Neural cell (in vitro differentiated cells): ENCODE measurements around the gene RPS6KA5. TPM values are rescaled to one million over a fixed set of nuclear protein-coding genes. Genes with fewer than 3 reads are reported as not detected.

Experiments
- H2AFZ ChIP-seq: fragments of 200-600, 300-800 bp; sonication (generic), shearing (Covaris generic); 2 replicates; pipeline ENCODE4 v1.6.0; 2014; ENCODE audit warnings: low read depth, mild to moderate bottlenecking, antibody characterized with exemption, low read length, moderate library complexity
- H3F3A ChIP-seq: fragments of 200-600 bp; shearing (Covaris generic); 2 replicates; pipeline ENCODE4 v1.6.1; 2016; ENCODE audit warnings: mild to moderate bottlenecking, moderate library complexity, mixed read lengths, antibody characterized with exemption, low read length; ENCODE audit not compliant: insufficient read depth, poor library complexity, severe bottlenecking
- H3K27ac ChIP-seq: fragments of 200-600, 300-800 bp; sonication (generic), shearing (Covaris generic); 2 replicates; pipeline ENCODE4 v1.5.1; 2014; ENCODE audit warnings: mild to moderate bottlenecking, low read length, moderate library complexity
- H3K27me3 ChIP-seq: fragments of 300-800, 200-600 bp; sonication (generic), shearing (Covaris generic); 2 replicates; pipeline ENCODE4 v1.6.0; 2014; ENCODE audit warnings: mild to moderate bottlenecking, low read depth, low read length, moderate library complexity; ENCODE audit not compliant: insufficient read depth
- H3K36me3 ChIP-seq: fragments of 300-800, 200-600 bp; sonication (generic), shearing (Covaris generic); 2 replicates; pipeline ENCODE4 v1.5.1; 2014; ENCODE audit warnings: mild to moderate bottlenecking, antibody characterized with exemption, low read length, moderate library complexity; ENCODE audit not compliant: insufficient read depth
- H3K4me2 ChIP-seq: fragments of 300-800, 200-600 bp; sonication (generic), shearing (Covaris generic); 2 replicates; pipeline ENCODE4 v1.6.0; 2014; ENCODE audit warnings: mild to moderate bottlenecking, low read length
- H3K4me3 ChIP-seq: fragments of 300-800, 200-600 bp; sonication (generic), shearing (Covaris generic); 2 replicates; pipeline ENCODE4 v1.5.1; 2014; ENCODE audit warnings: mild to moderate bottlenecking, low read length, moderate library complexity
- H3K79me2 ChIP-seq: fragments of 200-600 bp; shearing (Covaris generic); replicated peaks from 2 replicates; pipeline ENCODE4 v1.6.0; 2014; ENCODE audit warnings: mild to moderate bottlenecking, low read length, moderate library complexity; ENCODE audit not compliant: insufficient read depth
- H3K9ac ChIP-seq: fragments of 300-800, 200-600 bp; sonication (generic), shearing (Covaris generic); 2 replicates; pipeline ENCODE4 v1.6.1; 2016; ENCODE audit warnings: mild to moderate bottlenecking, low read length, mixed read lengths
- H3K9me2 ChIP-seq: fragments of 200-600 bp; shearing (Covaris generic); 2 replicates; pipeline ENCODE4 v1.6.1; 2016; ENCODE audit warnings: mild to moderate bottlenecking, low read length, mixed read lengths; ENCODE audit not compliant: insufficient read depth
- H3K9me3 ChIP-seq: fragments of 200-600, 300-800 bp; sonication (generic), shearing (Covaris generic); 2 replicates; pipeline ENCODE4 v1.6.1; 2016; ENCODE audit warnings: mild to moderate bottlenecking, mixed run types, low read length, moderate library complexity, mixed read lengths
- H4K20me1 ChIP-seq: fragments of 200-600 bp; shearing (Covaris generic); 2 replicates; pipeline ENCODE4 v1.6.1; 2016; ENCODE audit warnings: mild to moderate bottlenecking, mixed run types; ENCODE audit not compliant: insufficient read depth
- CTCF ChIP-seq: fragments of 450-650 bp; IDR thresholded peaks from 2 replicates; pipeline ENCODE4 v1.5.1; 2014; ENCODE audit warnings: antibody characterized with exemption, mild to moderate bottlenecking, moderate library complexity; ENCODE audit not compliant: poor library complexity, severe bottlenecking
- EP300 ChIP-seq: fragments of 450-650 bp; conservative IDR thresholded peaks from 2 replicates; pipeline ENCODE4 v1.6.1; 2014; ENCODE audit warnings: antibody characterized with exemption, mild to moderate bottlenecking, moderate library complexity; ENCODE audit not compliant: poor library complexity, severe bottlenecking
- EZH2 ChIP-seq: fragments of 200-600, 300-800 bp; shearing (Covaris generic), sonication (generic); IDR thresholded peaks from 2 replicates; pipeline ENCODE4 v1.6.1; 2014; ENCODE audit warnings: antibody characterized with exemption, low read length, borderline replicate concordance, mild to moderate bottlenecking; ENCODE audit not compliant: insufficient read depth, poor library complexity, severe bottlenecking
- MXI1 ChIP-seq: fragments of 450-650 bp; conservative IDR thresholded peaks from 2 replicates; pipeline ENCODE4 v1.6.1; 2014; ENCODE audit warnings: antibody characterized with exemption, mild to moderate bottlenecking; ENCODE audit not compliant: poor library complexity, severe bottlenecking
- POLR2AphosphoS5 ChIP-seq: IDR thresholded peaks from 2 replicates; pipeline ENCODE4 v1.6.1; 2012
- RAD21 ChIP-seq: fragments of 450-650 bp; conservative IDR thresholded peaks from 2 replicates; pipeline ENCODE4 v1.6.1; 2014; ENCODE audit warnings: antibody characterized with exemption, mild to moderate bottlenecking, moderate library complexity
- SMC3 ChIP-seq: fragments of 450-650 bp; conservative IDR thresholded peaks from 2 replicates; pipeline ENCODE4 v1.6.1; 2014; ENCODE audit warnings: antibody characterized with exemption, mild to moderate bottlenecking, moderate library complexity; ENCODE audit not compliant: poor library complexity
- TAF1 ChIP-seq: IDR thresholded peaks from 2 replicates; pipeline ENCODE4 v1.6.1; 2012; ENCODE audit warnings: low read depth
- polyA plus RNA-seq: library from polyadenylated mRNA; depleted of rRNA; stranded (reverse); fragments of >200 nt; gene quantifications from 2 replicates; pipeline ENCODE4 v1.2.3, GENCODE V29; 2014
- TF ChIP-seq, protein P1 (sequence below): IDR thresholded peaks from 2 replicates; pipeline ENCODE4 v1.6.1; 2012; ENCODE audit warnings: borderline replicate concordance

The RPS6KA5 gene
- polyA plus RNA-seq, 1 donor from 2014 or later: 6.3 TPM

GRCh38 chr14:91078095-91078737 is 17.8 kb upstream of the RPS6KA5 start:
- Histone ChIP-seq H2AFZ (no peak overlapping the region), H3K27me3 (no peaks in the 10 kb centered on the region), H3K27ac (no peak overlapping the region), H4K20me1 (no peaks in the 10 kb centered on the region), H3K9me3 (no peaks in the 10 kb centered on the region), H3K9ac (no peak overlapping the region), H3K36me3 (no peaks in the 10 kb centered on the region), H3K4me2 (no peak overlapping the region), H3F3A (no peaks in the 10 kb centered on the region), H3K79me2 (no peaks in the 10 kb centered on the region), H3K4me3 (no peak overlapping the region), H3K9me2 (no peaks in the 10 kb centered on the region)
- TF ChIP-seq SMC3 (no peak), MXI1 (no peak), TAF1 (no peak), EZH2 (no peak), EP300 (no peak), POLR2AphosphoS5 (no peak), CTCF (no peak)

- H3K9ac ChIP-seq: no peak overlapping the region
- no peaks in the 10 kb centered on the region for H3F3A ChIP-seq
- TF ChIP-seq EP300: no peak
- no peak for TF ChIP-seq MXI1
- TF ChIP-seq RAD21: no peak
- TF ChIP-seq SMC3: no peak
- no peak for TF ChIP-seq CTCF
- TF ChIP-seq, protein P1, sequence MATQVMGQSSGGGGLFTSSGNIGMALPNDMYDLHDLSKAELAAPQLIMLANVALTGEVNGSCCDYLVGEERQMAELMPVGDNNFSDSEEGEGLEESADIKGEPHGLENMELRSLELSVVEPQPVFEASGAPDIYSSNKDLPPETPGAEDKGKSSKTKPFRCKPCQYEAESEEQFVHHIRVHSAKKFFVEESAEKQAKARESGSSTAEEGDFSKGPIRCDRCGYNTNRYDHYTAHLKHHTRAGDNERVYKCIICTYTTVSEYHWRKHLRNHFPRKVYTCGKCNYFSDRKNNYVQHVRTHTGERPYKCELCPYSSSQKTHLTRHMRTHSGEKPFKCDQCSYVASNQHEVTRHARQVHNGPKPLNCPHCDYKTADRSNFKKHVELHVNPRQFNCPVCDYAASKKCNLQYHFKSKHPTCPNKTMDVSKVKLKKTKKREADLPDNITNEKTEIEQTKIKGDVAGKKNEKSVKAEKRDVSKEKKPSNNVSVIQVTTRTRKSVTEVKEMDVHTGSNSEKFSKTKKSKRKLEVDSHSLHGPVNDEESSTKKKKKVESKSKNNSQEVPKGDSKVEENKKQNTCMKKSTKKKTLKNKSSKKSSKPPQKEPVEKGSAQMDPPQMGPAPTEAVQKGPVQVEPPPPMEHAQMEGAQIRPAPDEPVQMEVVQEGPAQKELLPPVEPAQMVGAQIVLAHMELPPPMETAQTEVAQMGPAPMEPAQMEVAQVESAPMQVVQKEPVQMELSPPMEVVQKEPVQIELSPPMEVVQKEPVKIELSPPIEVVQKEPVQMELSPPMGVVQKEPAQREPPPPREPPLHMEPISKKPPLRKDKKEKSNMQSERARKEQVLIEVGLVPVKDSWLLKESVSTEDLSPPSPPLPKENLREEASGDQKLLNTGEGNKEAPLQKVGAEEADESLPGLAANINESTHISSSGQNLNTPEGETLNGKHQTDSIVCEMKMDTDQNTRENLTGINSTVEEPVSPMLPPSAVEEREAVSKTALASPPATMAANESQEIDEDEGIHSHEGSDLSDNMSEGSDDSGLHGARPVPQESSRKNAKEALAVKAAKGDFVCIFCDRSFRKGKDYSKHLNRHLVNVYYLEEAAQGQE: no peak
- TF ChIP-seq TAF1: no peak
- TF ChIP-seq EZH2: no peak
- no peak for TF ChIP-seq POLR2AphosphoS5
- no peaks in the 10 kb centered on the region for H3K9me2 ChIP-seq
- H3K4me3 ChIP-seq: no peak overlapping the region
- no peak overlapping the region for H3K4me2 ChIP-seq
- H3K9me3 ChIP-seq: no peaks in the 10 kb centered on the region
- no peaks in the 10 kb centered on the region for H4K20me1 ChIP-seq
- H3K27ac ChIP-seq: no peak overlapping the region
- no peaks in the 10 kb centered on the region for H3K79me2 ChIP-seq
- no peak overlapping the region for H2AFZ ChIP-seq
- H3K36me3 ChIP-seq: no peaks in the 10 kb centered on the region
- no peaks in the 10 kb centered on the region for H3K27me3 ChIP-seq
These were observed 15.1 kb upstream of the RPS6KA5 start for GRCh38 chr14:91075553-91075952.
